Esophagus muscularis mucosa (tissue), 4 donors: Measurements from ENCODE around the gene BLOC1S6.

Experiments used
- EP300 ChIP-seq: sonication (generic); formaldehyde crosslinking; IDR thresholded peaks from one replicate; pipeline ENCODE4 v1.6.1; 2017; ENCODE audit warnings: antibody characterized with exemption
- POLR2A ChIP-seq: fragments of 450-650 bp; IDR thresholded peaks from one replicate; pipeline ENCODE4 v1.6.1; 2017; ENCODE audit warnings: antibody characterized with exemption, moderate library complexity, mild to moderate bottlenecking, low read depth
- TF ChIP-seq, protein P1 (sequence below), 3 experiments: fragments of 200-600 bp in 2 of 3; fragments of 450-650 bp in 1 of 3; sonication (generic) in 2 of 3; IDR thresholded peaks; one replicate each; pipeline ENCODE4 v1.5.1; 2017 to 2019; ENCODE audit warnings: antibody characterized with exemption in 3 of 3, mild to moderate bottlenecking in 2 of 3, moderate library complexity in 1 of 3

DNA sequence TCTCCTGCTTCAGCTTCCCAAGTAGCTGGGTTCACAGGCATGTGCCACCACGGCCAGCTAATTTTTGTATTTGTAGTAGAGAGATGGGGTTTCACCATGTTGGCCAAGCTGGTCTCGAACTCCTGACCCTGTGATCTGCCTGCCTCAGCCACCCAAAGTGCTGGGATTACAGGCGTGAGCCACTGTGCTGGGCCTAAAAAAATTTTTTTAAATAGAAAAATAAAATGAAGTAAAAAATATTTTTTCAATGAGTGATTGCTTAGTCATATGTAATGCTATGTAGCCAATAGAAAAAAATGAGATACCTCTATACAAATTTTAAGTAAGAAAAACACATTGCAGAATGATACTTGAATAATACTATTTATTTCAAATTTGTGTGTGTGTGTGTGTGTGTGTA is 36.7 kb upstream of the BLOC1S6 start:
- TF ChIP-seq EP300 (no peak), POLR2A (no peak)
- TF ChIP-seq, protein P1, sequence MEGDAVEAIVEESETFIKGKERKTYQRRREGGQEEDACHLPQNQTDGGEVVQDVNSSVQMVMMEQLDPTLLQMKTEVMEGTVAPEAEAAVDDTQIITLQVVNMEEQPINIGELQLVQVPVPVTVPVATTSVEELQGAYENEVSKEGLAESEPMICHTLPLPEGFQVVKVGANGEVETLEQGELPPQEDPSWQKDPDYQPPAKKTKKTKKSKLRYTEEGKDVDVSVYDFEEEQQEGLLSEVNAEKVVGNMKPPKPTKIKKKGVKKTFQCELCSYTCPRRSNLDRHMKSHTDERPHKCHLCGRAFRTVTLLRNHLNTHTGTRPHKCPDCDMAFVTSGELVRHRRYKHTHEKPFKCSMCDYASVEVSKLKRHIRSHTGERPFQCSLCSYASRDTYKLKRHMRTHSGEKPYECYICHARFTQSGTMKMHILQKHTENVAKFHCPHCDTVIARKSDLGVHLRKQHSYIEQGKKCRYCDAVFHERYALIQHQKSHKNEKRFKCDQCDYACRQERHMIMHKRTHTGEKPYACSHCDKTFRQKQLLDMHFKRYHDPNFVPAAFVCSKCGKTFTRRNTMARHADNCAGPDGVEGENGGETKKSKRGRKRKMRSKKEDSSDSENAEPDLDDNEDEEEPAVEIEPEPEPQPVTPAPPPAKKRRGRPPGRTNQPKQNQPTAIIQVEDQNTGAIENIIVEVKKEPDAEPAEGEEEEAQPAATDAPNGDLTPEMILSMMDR (IDR thresholded peaks at IDR 0.05) = no peak
